Stimulated activated CD8-positive, alpha-beta memory T cell treated with anti-CD3 and anti-CD28 coated beads, Interleukin-2, amount 100 ng/mL, for 48 hours (primary cell): ENCODE measurements around the gene NFATC4.
A peak's percentile ranks its signal among the peaks of the same experiment; 100 is the strongest.
"Not testable (repeated sequence)": the region's sequence is repeated elsewhere in the genome, so short reads cannot be mapped to it uniquely, and the experiment has no call there.

Experiments
- DNase-seq, 2 donors: peaks; one replicate each; pipeline ENCODE4 v3.0.0-alpha.2; 2020; ENCODE audit warnings: low read depth in 2 of 2

Gene NFATC4

DNA sequence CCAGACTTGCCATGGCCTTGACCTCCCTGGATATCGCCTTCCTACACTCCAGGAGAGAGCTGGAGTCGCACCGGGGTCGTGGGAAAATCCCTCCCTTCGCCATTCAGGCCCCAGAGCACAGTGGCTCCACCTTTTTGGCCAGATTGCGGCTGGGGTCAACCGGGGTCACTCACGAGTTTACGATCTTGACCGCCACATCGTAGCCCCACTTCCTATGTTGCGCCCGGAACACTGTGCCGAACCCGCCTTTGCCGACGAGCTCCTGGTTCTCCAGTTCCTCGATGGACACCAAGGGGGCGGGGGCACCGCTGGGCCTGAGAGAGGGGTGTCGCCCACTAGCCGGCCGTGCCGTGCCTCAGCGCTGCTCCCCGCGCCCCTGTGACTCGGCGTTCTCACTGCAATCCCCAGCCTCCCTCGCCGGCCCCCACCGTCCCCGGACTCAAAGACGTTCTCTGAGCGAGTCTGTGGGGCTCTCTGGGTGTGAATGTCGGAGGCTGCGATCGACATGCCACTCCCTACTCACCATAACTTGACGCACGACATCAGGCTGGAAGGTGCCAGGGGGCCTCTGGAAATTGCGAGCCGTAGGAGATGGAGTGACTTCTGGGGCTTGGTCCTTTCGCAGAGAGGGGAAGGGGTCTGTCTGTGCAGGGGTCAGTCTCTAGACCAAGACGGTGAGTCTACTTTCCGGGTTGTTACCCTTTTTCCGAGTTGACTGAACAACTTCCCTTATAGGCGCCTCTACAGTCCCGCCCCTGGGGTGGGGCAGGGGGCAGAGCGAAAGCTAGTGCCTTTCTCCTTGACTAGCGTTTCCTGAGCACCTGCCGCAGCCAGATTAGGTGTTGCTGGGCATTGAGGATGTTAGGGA, 28.5 kb upstream of the NFATC4 start, which contains the start of gene RIPK3:
Gene RIPK3, minus strand, starts transcription at position 708 of the 868 bp plus-strand sequence. Its CDS starts 165 bp downstream, at position 543.
- DNase-seq, result peak; percentile 49 to 62

DNA sequence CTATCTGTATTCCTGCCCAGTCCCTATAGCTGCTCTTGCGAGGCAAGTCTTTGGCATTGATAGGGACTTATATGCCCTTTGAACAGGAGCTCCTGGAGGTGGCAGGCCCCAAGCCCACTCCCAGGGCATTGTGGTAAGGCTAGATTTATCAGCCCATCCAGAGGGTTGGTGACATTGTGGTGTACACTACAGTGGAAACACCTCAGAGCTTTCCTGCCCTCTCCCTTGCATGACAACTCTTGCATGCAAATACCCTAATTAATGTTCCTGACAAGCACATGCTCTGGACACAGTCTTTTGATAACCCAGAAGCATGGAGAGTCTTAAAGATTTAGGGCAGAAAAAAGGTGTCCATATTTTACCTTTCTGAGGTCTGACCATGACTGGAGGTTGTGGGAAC, 27.4 kb upstream of the NFATC4 start:
- no peak for DNase-seq

DNA sequence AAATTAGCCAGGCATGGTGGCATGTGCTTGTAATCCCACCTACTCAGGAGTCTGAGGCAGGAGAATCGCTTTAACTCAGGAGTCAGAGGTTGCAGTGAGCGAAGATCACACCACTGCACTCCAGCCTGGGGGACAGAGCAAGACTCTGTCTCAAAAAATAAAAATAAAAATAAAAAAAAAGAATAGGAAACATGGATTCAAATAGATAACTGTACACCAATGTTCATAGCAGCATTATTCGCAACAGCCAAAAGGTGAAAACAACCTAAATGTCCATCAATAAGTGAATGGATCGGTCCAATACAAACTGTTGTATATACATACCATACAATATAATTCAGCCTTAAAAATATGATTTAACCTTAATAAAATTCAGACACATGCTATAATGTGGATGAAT, 25.1 kb upstream of the NFATC4 start:
- no peak for DNase-seq

DNA sequence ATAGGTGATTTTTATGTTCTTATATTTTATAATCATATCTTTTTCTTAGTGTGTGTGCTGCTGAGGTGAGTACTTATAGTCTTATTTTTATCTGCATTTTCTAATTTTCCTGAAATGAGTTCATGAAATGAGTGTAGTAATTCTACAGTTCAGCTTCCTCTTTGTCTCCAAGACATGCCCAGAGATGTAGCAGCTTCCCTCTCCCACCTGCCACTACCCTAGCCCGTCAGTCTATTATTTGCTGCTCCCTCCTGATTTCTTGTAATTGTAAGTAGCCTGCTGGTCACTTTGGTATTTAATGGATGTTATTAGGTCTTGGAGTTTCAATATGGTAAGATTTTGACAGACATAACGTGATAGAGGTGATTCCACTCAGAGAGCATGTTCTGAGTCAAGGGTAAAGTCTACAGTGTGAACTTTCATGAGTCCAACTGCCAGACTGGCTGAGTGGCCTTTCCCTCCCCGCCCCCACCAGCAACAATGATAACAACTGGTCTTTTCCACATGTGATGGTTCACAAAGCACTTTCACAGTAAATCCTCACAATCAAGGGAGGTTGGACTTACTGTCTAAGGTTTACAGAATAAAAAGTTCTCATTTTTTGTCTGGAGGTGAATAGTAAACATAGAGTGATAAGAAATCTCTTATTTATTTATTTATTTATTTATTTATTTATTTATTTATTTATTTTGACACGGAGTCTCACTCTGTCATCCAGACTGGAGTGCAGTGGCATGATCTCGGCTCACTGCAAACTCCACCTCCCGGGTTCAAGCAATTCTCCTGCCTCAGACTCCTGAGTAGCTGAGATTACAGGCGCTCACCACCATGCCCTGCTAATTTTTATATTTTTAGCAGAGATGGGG, 24.0 kb upstream of the NFATC4 start:
- DNase-seq, result no peak

DNA sequence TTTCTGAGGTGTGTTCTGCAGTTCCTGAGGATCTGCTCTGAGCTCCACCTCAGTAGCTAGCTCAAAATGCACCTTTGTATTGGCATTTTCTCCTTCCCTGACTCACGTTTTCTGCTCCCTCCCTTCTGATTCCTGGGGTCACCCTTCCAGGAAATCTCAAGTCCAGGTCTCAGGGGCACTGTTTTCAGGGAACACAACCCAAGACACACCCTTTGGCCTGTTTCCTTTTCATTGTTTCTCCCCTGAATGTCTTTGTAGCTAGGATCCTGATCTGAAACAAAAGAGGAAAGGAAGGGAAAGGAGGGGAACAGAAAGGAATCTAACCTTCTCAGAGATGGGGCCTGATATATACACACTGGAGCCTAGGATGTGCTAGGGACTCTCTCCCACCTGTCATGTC, 20.9 kb upstream of the NFATC4 start:
- no peak for DNase-seq

DNA sequence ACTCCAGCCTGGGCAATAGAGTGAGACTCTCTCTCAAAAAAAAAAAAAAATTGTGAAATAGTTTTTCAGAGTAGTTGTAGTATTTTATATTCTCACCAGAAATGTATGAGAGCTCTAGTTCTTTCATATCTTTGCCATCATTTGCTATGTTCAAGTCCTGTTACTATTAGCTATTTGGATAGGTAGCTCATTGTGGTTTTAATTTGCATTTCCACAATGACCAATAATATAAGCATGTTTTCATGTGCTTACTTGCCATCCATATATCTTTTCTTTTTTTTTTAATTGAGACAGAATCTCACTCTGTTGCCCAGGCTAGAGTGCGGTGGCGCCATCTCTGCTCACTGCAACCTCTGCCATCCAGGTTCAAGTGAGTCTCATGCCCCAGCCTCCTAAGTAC, 19.8 kb upstream of the NFATC4 start:
- DNase-seq, result no peak

DNA sequence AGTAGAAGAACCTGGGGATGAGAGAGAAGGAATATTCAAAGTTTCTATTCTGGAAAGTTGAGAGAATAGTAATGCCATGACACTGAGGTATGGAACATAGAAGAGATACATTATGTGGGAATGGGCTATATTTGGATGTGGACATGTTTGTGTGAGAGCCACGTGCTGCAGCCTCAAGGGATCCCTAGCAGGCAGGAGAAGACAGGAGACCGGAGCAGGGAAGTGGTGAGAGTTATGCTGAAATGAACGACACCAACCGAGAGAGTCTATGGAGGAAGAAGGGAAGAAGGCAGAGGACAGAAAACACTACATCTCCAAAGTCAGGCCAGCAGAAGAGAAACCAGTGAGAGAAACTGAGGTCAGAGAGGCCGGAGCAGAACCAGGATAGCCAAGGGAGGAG, 18.2 kb upstream of the NFATC4 start:
- DNase-seq, result no peak

DNA sequence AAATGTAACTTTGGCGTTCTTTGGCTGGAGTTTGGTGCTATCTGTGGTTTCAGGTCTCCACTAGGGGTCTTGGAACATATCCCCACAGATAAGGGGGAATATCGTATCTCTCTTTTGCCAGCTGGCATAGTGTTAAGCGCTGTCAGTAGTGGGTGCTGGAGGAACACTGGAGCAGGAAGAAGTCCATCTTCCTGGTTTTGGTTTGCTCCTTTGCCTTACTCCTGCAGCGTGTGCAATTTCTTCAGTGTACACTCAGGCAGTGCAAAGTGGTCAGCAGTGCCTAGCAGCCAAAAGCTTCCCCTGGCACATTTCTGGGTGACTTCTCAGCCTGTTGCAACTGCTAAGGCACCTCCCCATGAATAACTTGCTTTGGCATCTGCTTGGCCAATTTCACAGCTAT, 16.5 kb upstream of the NFATC4 start:
- DNase-seq, result no peak

DNA sequence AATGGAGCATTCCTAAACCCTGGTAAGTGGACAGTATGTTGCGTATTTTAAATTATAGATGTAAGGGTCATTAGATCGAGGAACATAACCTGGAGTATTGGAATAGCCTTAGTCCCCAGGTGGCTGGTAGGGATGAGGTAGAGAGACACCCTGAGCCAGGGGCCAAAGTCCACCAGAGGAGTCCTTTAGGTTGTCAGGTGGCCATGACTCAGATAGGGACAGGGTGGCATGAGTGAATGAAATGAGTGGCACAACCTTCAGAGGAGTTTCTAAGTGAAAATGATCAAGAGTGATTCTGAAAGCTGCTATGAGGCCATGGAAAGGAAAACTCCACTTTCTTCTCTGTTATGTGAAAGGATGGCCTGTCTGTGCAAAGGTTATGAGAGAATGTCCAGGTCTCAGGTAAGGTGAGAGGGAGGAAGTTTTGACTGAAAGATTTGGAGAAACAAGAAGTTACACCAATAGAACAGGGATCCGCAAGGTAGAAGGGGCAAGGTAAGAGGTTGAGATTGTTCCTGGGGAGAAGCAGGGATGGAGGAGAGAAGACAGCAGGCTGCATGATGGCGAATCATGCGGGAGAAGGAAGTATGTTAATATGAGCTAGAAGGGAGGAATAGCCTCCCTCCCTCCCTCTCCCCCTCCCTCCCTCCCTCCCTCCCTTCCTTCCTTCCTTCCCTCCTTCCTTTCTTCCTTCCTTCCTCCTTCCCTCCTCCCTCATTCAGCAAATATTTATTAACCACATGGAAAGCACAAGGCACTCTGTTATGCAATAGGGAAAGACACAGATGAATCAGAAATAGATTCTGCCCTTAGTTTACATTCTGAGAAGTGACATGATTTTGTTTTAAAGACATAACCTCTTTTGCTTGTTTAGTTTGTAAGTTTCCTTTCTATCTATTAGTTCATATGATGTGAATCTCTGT, 14.2 kb upstream of the NFATC4 start:
- no peak for DNase-seq

DNA sequence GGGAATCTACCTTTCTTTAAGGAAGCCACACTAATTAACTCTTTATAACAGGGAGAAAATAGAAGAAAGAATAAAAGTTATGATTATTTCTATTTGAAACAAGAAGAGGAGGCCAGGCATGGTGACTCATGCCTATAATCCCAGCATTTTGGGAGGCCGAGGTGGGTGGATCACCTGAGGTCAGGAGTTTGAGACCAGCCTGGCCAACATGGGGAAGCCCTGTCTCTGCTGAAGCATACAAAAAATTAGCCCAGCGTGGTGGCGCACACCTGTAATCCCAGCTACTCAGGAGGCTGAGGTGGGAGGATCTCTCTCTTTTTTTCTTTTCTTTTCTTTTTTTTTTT, 13.5 kb upstream of the NFATC4 start:
- not testable (repeated sequence) for DNase-seq

DNA sequence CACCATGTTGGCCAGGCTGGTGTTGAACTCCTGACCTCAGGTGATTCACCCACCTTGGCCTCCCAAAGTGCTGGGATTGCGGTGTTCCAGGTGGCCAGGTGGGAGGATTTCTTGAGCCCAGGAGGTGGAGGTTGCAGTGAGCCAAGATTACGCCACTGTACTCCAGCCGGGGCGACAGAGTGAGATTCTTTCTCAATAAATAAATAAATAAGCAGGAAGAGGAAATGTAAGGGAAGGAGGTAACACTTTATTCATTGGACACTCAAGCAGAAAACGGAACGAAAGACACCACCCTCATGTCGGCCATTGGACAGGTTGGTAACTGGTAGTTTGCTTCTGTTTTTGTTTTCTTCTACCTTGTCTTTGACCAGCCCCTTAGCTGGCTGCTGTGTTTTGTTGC, 13.0 kb upstream of the NFATC4 start:
- DNase-seq, result no peak

DNA sequence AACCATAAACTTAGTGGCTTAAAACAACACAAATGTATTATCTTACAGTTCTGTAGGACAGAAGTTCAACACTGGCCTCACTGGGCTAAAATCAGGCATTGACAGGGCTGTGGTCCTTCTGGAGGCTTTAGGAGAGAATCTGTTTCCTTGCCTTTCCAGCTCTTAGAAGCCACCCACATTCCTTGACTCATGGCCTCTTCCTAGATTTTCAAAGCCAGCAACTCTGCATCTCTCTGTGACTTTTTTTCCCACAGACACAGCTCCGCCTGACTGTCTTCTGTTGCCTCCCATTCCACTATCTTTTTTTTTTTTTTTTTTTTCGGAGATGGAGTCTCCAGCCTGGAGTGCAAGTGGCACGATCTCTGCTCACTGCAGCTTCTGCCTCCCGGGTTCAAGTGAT, 11.8 kb upstream of the NFATC4 start:
- DNase-seq, result no peak

DNA sequence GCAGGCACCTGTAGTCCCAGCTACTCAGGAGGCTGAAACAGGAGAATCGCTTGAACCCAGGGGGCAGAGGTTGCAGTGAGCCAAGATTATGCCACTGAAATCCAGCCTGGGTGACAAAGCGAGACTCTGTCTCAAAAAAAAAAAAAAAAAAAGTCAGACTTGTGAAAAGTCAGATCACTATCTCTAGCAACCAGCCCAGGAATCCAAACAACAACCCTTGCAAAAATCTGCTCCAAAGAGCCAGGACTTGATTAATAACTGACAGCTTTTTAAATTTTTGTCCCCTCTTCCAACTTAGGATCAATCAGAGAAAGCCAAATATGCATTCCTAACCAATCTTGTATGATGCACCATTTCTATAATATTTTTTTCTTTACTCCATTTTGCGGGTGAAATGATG, 7.7 kb upstream of the NFATC4 start:
- DNase-seq, result no peak

DNA sequence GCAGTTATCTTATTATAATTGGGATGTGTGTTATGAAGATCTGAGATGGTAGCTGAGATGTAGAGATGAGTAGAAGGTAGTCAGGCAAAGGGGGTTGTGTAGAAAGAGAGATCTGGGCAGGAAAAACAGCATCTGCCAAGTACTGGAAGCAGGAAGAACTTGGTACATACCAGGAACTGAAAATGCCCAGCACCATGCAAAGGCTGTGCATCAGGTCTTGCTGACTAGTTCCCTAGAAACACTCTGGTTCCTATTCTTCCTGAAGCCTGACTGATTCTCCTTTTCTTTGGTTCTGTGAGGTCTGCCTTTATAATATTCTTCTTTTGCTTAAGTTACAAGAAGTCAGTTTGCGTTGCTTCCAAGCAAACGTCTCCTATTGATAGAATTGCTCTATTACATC, 6.7 kb upstream of the NFATC4 start:
- DNase-seq, result no peak

DNA sequence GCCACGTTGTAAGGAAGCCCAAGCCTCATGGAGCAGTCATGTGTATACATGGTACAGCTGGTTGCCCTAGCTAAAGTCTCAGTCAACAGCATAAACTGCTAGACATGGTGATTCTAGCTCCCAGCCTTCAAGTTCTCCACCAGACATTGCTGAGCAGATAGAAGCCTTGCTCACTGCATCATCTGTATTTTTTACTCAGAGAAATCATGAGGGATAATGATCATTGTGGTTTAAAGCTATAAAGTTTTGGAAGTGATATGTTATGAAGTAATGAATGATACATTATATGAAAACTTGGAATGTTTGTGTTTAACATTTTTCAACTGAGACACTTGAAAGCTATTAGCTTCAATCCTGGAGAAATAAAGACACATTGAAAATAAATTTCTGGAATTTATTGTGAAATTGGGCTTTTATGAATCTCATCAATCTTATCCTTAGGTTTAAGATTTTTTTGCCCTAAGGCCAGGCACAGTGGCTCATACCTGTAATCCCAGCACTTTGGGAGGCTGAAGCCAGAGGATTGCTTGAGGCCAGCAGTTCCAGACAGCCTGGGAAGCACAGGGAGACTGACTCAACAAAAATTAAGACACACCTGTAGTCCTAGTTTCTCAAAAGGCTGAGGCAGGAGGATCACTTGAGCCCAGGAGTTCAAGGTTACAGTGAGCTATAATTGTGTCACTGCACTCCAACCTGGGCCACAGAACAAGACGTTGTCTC, 5.6 kb upstream of the NFATC4 start:
- DNase-seq, result no peak

DNA sequence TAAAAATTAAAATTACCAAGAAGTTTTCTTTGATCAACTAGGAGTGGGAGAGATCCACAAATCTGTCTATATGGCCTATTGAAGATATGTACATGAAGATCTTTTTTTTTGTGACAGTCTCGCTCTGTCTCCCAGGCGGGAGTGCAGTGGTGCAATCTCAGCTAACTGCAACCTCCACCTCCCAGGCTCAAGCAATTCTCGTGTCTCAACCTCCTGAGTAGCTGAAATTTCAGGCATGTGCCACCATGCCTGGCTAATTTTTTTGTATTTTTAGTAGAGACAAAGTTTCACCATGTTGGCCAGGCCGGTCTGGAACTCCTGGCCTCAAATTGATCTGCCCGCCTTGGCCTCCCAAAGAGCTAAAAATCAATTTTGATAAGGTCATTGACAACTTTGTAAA, 4.6 kb upstream of the NFATC4 start:
- no peak for DNase-seq

DNA sequence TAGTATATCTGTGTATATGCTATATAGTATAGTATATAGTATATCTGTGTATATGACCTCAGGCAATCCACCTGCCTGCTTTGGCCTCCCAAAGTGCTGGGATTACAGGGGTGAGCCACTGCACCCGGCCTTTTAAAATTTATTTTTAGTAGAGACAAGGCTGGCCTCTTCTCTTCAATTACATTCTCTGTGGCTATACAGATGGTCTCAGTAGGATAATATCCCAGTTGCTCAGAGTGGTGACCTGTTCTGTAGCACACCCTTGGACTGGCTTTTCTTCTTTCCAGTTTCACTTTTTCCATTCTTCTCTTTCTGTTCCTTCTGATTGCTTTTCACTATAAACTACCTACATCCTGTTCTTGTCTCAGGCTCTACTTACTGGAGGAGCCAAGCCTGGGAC, 3.1 kb upstream of the NFATC4 start:
- no peak for DNase-seq

DNA sequence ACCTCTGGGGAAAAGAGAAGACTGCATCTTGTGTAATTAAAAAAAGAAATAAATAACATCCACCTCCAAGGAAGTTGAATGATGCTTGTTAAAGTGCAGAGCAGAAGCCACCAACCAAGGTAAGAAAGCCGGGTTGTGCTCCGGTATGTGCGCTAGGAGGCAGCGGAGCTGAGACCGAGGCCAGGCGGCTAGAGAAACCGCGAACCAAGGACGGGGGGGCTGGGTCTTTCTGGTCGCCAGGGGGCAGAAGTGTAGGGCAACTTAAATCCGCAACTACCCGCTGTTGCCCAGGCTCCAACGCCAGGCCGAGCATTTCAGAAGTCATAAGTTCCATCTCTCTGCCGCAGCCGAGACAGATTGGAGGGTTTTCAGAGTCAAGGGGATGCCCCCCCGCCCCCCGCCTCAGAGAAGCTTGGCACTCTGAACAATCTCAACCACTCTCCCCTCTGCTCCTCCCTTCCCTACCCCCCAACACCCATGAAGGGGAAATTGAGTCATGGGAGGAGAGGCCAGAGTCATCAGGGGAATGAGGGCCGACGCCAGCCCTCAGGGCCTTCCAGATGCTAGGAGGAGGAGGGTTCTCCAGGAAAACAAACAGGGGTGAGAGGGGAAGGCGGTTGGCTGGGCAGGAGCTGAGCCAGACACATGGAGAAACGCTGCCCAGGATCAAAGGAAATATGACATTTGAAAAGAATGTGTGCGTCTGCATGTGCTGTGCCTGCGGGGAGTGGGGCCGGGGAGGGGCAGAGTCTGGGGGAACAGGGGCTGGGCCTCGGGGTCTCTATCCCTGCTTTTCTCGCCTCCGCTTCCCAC, 2.2 kb upstream of the NFATC4 start:
- peak; percentile 65 to 70 for DNase-seq

DNA sequence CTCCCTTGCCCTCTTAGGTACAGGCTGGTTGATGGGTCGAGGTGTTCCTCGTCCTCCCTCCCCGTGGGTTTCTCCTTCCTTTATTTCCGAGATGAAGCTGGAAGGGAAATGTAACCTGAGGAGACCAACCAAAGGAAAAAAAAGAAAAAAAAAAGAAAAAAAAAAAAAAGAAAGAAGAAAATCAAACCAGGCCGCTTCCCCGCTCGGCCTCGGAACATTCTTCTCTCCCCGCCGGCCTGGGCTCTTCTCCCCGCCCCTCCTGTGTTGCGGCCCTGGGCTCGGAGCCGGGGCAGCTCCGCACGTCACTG, 1.6 kb upstream of the NFATC4 start:
- DNase-seq, result no peak

DNA sequence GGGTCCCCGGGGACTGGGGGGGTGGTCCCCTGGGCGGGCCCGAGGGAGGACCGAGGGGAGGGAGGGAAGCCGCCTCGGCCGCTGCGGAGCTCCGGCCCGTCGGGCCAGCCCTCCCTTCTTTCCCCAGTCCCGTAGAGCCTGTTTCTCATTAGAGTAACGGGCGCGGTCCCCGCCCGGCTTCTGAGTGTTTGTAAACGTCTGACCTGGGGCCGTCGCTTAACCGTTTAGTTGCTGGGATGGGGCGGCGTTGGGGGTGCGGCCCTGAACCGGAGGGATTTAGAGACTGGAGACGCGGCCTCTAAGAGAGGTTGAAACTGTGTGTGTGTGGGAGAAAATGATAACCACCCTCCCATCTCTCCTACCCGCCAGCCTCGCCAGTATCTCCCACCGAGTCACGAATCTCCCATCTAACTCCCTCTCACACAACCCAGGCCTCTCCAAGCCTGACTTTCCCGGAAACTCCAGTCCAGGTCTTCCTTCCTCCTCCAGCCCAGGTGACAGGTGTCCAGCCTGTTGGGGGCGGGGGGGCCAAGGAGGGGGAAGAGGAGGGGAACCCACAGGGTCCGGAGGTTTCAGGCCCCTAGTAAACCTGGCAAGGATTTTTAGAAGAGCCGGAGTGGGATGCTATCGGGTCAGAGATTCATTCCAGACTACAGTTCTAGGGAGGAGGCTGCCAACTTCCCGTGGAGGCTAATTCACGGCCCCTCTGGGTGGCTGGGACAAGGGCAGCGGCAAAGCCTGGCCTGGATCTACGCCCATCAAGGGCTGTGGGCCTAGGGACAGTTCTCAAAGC, 1.1 kb upstream of the NFATC4 start:
- DNase-seq, result peak; percentile 15 to 17
